Subcutaneous adipose tissue (tissue), 4 donors: ENCODE data around the gene NELL1. TPM values are rescaled to one million over a fixed set of nuclear protein-coding genes. Genes with fewer than 3 reads are reported as not detected.

Source experiments
- total RNA-seq, 4 donors: library from RNA; depleted of rRNA; stranded (reverse); fragments of >200 nt; gene quantifications; one replicate each; pipeline ENCODE4 v1.1.0, GENCODE V29; 2016
- TF ChIP-seq, protein P1 (sequence below): fragments of 450-650 bp; IDR thresholded peaks from one replicate; pipeline ENCODE4 v1.5.1; 2016; ENCODE audit warnings: low read depth, mild to moderate bottlenecking, control low read depth, antibody characterized with exemption, moderate library complexity

NELL1 gene
- total RNA-seq, 4 donors from 2014 or later, result not detected

DNA sequence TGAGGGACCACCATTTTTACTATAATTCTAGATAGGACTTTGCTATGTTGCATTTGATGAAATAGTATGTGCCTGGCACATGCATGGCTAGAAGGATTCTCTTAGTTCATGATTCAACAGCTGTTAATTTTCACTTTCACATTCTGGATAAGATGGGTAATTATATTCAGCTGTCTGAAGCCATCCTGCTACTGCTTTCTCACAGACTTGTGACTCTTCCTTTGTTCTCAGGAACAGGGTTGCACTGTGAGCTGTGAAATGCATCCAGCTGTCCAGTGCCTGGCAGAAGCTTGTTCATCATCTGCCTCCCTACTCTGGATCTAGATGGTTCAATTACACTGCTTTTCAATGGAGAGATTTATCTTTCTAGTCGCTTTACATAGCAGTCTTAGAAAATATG lies 913.4 kb downstream of the NELL1 start:
- TF ChIP-seq, protein P1, sequence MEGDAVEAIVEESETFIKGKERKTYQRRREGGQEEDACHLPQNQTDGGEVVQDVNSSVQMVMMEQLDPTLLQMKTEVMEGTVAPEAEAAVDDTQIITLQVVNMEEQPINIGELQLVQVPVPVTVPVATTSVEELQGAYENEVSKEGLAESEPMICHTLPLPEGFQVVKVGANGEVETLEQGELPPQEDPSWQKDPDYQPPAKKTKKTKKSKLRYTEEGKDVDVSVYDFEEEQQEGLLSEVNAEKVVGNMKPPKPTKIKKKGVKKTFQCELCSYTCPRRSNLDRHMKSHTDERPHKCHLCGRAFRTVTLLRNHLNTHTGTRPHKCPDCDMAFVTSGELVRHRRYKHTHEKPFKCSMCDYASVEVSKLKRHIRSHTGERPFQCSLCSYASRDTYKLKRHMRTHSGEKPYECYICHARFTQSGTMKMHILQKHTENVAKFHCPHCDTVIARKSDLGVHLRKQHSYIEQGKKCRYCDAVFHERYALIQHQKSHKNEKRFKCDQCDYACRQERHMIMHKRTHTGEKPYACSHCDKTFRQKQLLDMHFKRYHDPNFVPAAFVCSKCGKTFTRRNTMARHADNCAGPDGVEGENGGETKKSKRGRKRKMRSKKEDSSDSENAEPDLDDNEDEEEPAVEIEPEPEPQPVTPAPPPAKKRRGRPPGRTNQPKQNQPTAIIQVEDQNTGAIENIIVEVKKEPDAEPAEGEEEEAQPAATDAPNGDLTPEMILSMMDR, result no peak

DNA sequence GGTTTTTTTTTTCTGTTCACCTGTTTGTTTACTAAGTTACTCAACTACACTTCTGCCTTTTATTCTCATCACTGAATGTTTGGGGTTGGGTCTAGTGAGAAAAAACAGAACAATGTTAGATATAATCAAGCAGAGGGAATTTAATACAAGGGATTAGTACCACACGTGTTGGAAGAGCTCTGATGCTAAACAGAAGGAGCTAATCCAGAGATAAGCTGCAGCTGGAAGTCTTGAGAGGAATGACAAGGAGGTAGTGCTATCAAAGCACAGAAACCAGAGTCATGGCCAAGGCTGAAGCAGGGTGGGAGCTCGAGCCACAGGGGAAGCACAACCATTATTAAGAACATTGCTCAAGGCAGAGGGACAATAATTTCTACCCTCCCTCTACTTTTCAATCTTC lies 919.4 kb downstream of the NELL1 start:
- TF ChIP-seq, protein P1, result no peak

DNA sequence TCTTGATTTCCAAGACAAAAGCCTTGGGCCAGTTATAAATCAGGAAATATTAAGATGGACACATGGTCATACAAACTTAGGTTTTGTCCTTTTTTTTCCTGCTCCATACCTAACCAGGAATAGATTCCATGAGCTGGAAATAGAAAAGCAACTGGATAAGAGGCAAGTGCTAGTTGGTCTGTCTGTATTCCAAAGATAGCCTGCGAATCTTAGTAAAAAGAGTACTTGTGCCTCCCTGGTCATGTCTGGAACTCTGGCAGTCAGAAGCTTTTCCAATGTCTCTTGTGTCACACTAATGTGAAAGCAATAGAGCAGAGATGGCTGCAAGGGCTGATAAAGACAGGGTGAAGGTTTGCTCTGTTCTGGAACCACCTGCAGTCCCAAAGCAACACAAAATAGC lies 933.3 kb downstream of the NELL1 start:
- TF ChIP-seq, protein P1, result no peak

DNA sequence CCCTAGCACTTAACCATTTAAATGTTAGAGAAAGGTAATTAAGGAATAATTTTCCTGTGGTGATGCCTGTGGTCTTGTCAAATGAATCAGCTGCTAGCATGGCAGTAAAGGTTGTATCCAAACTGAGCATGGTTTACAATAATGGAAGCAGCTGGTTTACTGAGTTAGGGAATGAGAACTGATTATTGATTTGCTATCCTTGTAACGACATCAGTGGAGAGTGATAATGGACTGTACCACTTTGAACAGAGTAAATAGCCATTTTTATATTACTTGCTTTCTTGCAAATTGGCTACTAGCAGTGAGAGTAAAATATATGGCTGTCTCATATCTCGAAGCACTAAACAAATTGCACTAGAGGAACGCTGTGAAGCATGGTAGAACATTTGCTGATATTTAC lies 934.5 kb downstream of the NELL1 start:
- TF ChIP-seq, protein P1, result no peak

DNA sequence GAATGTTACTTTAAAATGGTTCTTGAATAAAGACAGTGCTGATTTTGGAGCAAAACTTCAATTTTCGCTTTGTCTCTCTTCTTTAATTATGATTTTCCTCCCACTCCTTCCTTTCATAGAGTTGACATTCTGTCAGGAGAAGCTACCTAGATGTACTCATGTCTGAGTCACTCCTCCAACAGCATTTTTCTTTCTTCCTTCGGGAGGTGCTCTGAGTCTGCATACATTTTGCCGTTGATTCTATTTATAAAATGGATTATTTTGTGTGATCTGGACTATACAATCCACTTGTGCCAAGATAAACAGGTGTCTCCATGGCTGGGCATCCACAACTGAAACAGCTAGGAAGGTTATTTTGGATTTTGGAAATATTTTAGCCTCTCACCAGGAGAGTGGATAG lies 935.2 kb downstream of the NELL1 start:
- TF ChIP-seq, protein P1, result no peak

DNA sequence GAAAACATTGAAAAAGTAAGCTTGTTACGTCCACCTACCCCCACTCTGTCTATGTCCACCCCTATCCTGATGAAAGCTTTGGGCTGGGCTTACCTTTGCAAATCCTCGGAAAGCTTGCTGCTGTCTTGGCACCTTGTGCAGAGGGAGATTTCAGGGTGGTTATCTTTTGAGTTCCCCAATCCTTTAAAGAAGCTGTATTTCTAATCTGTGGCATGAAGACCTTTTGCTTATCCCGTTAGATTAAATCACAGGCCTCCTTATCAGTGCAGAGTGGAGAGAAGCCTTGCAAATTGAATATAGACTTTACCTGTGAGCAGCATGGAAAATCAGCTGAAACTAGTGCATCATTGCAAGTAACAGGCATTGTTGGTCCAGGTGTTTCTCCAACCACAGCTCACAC lies 942.9 kb downstream of the NELL1 start:
- TF ChIP-seq, protein P1, result no peak

DNA sequence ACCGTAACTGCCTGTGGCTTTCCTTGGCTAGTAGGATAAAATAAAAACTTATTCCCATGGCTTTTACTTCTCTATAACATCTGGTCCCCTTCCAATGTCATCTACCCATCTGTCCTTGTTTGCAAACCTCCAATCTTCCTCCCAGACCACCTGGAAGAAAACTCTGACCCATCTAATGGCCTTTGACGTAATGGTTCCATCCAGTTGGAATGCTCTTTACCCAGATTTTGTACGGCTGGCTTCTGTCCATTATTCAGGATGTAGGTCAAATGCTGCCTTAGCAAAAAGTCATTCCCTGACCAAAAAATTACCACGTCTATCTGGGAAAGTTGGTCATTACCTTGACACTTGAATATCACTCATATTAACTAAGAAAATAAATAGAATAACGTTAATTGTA lies 945.6 kb downstream of the NELL1 start:
- TF ChIP-seq, protein P1, result no peak
